Superior temporal gyrus (tissue), 1 donor: ENCODE data around the gene ALDH2.
"Not testable (repeated sequence)": the region's sequence is repeated elsewhere in the genome, so short reads cannot be mapped to it uniquely, and the experiment has no call there.

Experiments
- DNase-seq: peaks from one replicate; pipeline ENCODE4 v3.0.0-alpha.2; 2016; ENCODE audit errors: extremely low spot score

ALDH2 gene

DNA sequence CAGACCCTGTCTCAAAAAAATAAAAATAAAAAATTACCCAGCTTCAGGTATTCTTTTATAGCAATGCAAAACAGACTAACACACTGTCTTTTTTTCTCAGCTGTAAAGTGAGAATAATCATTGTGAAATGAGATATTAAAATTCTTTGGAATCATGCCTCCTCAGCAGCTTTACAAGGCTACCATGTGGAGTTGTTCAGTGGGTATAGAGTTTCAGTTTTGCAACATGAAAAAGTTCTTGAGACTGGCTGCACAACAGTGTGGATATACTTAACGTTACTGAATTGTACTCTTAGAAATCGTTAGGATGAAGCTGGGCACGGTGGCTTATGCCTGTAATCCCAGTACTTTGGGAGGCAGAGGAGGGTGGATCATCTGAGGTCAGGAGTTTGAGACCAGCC is 59.6 kb downstream of the ALDH2 start:
- no peak for DNase-seq

DNA sequence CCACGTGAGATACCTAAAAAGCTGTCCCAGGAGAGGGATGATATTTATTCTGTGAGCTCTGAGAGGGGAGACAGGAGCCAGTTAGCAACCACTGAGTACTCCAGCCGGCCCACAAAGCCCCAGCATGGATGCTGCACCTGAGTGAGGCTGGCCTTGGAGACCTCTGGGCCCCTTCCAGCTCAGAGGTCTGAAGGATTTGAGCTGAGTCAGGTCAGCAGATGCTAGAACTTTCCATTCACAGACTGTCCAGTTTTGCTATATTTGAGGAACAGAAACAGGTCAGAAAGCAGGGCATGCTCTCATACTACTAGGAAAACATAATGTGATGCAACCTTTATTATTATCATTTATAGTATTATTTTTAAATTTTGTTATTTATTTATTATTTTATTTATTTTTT is 60.3 kb downstream of the ALDH2 start:
- no peak for DNase-seq

DNA sequence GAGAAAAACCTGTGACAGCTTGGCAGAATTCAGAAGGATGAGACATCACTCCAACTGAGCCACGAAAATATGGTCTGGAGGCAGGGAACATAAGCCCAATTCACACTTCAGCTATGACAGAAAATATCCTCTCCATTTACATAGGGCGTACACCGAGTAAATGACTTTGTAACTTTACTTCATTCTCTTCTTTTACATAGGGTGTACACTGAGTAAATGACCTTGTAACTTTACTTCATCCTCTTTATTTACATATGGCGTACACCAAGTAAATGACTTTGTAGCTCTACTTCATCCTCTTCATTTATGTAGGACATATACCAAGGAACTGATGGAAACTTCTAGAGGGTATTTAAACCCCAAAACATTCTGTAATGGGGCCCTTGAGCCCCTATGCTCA is 61.2 kb downstream of the ALDH2 start:
- no peak for DNase-seq

DNA sequence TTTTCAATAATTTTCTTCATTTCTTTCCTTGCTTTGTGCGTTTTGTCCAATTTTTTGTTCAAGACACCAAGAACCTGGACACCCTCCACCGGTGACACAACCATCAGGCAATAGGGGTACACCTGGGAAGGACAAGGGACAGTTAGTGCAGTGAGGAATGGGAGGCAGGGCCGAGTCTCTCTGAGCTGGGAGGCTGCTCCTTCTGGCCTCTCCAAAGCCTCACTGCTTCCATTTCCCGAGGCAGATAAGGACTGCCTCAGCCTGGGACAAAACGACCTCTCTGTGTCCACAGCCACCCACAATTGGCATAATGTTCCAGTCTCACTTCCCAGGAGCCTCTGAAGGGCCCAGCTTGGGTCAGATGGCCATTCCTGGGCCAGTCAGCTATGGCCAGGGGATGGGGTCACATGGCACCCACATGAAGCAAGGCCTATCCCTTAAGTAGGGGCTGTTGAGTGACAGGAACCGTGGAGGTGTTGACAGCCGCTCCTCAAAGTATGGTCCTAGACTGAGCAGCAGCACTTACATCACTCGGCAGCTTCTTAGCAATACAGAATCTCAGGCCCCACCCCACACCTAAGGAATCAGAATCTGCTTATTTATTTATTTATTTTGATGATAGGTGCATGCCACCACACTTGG is 61.7 kb downstream of the ALDH2 start:
- DNase-seq: no peak

DNA sequence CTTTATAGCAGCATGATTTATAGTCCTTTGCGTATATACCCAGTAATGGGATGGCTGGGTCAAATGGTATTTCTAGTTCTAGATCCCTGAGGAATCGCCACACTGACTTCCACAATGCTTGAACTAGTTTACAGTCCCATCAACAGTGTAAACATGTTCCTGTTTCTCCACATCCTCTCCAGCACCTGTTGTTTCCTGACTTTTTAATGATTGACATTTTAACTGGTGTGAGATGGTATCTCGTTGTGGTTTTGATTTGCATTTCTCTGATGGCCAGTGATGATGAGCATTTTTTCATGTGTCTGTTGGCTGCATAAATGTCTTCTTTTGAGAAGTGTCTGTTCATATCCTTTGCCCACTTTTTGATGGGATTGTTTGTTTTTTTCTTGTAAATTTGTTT is 62.9 kb downstream of the ALDH2 start:
- DNase-seq: not testable (repeated sequence)

DNA sequence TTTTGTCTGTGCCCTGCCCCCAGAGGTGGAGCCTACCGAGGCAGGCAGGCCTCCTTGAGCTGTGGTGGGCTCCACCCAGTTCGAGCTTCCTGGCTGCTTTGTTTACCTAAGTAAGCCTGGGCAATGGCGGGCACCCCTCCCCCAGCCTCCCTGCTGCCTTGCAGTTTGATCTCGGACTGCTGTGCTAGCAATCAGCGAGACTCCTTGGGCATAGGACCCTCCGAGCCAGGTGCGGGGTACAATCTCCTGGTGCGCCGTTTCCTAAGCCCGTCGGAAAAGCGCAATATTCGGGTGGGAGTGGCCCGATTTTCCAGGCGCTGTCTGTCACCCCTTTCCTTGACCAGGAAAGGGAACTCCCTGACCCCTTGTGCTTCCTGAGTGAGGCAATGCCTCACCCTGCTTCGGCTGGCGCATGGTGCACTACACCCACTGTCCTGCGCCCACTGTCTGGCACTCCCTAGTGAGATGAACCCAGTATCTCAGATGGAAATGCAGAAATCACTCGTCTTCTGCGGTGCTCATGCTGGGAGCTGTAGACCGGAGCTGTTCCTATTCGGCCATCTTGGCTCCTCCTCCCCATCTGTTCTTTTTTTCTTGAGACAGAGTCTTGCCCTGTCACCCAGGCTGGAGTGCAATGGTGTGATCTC is 68.1 kb downstream of the ALDH2 start:
- not testable (repeated sequence) for DNase-seq

DNA sequence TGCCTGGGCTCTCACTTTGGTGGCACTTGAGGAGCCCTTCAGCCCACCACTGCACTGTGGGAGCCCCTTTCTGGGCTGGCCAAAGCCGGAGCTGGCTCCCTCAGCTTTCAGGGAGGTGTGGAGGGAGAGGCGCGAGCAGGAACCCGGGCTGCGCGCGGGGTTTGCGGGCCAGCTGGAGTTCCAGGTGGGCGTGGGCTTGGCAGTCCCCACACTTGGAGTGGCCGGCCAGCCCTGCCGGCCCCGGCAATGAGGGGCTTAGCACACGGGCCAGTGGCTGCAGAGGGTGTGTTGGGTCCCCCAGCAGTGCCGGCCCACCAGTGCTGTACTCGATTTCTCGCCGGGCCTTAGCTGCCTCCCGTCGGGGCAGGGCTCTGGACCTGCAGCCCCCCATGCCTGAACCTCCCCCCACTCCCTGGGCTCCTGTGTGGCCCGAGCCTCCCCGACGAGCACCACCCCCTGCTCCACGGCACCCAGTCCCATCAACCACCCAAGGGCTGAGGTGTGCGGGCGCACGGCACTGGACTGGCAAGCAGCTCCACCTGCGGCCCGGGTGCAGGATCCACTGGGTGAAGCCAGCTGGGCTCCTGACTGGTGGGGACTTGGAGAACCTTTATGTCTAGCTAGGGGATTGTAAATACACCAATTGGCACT is 68.9 kb downstream of the ALDH2 start:
- not testable (repeated sequence) for DNase-seq

DNA sequence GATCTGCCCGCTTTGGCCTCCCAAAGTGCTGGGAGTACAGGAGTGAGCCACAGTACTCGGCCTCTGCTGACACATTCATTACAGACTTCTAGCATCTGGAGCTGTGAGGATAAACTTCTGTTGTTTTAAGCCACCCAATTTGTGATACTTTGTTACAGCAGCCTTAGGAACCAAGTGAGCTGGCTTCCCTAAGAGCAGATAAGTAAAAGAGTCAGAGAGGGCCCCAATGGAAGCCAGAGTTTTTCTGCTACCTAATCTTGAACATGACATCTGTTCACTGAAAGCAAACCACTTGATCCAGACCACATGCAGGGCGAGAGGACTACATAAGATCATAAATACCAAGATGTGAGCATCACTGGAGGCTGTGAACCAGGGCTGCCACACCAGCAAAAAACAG is 71.6 kb downstream of the ALDH2 start:
- no peak for DNase-seq

DNA sequence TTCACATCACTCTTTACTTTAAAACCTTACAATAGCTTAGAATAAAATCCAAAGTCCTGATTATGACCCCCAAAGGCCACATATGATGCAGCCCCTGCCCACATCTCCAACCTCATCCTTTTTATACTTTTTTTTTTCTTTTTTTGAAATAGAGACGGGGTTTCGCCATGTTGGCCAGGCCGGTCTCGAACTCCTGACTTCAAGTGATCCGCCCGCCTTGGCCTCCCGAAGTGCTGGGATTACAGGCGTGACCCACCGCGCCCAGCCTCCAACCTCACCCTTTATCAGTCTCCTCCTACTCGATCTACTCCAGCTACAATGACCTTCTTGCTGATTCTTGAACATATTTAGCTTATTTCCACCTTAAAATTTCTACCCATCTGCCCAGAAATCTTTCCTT is 74.1 kb downstream of the ALDH2 start:
- DNase-seq: no peak

DNA sequence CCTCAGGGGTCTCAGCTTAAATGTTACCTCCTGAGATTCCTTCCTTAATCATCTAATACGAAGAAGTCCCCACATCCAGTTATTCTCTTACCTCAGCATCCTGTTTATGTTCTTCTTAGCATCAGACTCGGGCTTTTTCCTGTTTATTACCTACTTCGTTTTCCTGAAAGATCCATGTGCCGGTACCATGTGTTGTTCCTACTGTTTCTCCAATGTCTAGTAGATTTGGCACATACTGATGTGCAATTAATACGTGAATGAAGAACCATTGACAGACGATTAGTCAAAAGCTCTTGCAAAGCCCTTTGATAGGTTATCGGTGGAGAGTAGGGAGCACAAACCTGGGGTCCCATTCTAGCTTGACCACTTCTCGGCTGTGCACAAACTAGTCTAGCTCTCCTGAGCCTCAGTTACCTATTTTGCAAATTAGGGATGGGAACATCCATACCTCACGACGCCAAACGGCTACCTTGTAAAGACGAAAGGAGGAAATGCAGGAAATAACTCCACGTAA is 74.6 kb downstream of the ALDH2 start:
- peak; percentile 28 for DNase-seq

DNA sequence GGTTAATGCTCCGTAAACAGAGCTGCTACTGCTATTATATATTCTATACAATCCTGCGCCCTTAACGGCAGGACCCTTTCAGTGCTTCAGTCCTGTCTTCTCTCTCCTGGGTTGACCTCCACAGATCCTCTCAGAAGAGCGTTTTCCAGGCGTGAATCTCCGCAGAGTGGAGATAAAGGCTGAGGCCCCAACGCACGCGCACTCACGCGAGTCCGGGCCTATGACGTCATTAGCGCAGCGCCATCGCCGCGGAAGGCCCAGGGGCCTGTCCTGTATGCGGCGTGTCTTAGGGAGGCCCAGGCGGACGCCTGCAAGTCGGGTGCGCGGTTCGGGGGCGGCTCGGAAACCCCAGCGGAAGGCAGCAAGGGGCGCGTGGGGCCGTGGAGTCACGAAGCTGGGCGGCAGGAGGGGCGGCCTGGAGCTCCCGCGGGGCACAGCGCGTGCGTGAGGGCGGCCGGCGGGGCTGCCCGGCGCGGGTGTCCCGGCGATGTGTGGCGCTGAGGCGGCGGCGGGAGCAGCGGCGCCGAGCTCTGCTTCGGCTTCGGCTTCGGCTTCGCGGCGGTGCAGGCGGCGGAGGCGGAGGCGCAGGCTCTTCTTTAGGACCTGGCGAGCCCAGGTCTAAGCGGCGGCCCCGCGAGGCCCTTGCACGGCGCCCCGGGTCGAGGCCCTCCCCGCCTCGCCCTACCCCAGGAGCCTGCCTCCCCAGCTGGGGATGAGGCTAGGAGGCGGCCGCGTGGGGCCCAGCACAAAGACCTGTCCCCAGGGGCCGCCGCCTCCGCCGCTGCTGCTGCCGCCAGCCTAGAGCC is 75.2 kb downstream of the ALDH2 start, which contains the start of gene MAPKAPK5:
Gene MAPKAPK5, plus strand, starts transcription at position 479 of the 806 bp plus-strand sequence. CDS start 506 bp downstream, outside the sequence.
- DNase-seq: peak; percentile 95

DNA sequence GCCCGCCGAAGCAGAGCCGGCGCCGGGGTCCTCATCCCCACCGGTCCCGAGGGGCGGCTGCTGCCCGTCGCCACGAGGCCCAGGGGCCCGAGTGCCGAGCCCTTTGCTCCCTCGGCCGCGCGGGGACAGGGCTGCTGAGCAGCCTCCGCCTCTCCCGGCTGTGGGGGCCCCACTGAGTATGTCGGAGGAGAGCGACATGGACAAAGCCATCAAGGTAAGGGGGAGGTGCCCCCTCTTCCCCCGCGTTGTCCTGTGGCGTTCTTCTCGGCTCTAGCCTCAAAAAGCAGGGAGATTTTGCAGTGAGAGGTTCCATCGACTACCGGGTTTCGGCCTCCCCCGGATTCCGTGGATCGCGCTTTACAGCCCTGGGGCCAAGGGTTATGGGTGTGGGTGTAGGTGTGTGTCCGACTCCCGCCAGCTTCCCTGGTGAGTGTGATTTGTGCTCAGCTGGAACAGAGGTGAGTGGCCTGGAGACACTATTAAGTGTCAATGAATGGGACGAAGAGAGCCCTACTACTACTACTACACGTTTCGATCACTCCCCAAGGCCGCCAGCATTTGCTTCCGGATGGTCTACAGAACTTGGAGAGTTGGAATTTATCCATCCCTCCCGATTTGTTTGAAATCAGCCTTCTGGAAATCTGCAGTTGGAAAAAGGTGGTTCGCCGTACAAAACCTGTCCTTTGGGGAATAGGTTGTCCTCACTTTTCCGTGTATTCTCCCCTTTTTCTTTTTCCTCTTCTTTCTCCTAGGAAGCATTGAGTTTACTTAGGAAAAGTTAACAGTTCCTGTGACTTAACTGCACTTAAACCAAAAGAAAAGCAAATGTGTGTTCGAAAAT is 76.0 kb downstream of the ALDH2 start:
- DNase-seq: no peak

DNA sequence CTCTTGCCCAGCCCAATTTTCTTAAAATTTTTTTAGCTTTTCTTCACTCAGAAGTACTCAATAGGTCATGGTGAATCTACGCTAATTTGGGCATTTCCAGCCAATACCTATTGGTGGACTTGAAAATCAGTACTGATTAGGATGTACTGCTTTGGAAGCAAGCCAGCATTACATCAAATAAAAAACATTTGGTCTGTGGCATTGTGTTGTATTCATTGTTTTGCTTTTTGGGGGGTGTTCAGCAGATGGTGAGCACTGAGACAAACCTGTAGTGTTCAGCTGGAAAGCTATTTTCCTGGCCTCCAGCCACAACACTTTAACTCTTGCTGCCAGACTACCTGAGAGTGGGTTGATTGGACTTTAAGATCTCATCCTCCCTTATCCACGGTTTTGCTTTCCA is 79.3 kb downstream of the ALDH2 start:
- no peak for DNase-seq

DNA sequence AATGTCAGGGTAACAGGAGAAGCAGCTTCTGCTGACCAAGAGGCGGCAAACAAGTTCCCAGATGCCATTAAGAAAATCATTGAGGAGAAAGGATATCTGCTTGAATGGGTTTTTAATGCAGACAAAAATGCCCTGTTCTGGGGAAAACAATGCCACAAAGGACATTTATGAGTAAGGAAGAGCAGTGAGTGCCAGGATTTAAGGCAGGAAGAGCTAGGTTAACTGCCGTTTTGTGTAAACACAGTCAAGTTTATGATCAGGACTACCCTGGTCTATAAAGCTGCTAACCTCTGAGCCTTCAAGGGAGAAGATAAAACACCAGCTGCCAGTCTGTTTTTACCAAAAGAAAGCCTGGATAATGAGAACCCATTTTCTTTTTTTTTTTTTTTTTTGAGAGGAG is 83.8 kb downstream of the ALDH2 start:
- DNase-seq: no peak

DNA sequence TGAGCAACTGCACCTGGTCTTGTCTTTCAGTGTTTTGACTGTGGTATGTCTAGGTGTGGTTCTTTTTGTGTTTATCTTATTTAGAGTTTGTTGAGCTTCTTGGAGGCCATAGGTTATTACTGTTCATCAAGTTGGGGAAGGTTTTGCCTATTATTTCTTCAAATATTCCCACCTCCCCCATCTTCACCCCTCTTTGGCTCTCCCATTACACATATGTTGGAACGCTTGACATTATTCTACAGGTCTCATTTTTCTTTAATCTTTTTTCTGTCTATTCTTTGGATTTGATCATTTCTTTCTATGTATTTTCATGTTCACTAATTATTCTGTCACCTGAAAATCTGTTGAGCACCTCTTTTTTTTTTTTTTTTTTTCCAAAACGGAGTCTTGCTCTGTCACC is 91.5 kb downstream of the ALDH2 start:
- no peak for DNase-seq

DNA sequence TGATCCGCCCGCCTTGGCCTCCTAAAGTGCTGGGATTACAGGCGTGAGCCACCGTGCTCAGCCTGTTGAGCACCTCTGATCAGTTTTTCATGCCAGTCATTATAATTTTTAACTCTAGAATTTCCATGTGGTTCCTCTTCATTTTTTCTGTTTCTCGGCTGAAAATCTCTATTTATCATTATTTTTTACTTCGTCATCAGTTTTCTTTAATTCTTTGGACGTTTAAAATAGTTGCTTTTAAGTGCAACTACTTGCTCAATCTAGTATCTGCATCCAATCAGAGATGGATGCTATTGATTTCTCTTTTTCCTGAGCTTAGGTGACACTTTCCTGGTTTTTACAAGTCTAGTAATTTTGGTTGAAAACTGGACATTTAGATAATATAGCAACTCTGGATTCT is 92.0 kb downstream of the ALDH2 start:
- DNase-seq: no peak

DNA sequence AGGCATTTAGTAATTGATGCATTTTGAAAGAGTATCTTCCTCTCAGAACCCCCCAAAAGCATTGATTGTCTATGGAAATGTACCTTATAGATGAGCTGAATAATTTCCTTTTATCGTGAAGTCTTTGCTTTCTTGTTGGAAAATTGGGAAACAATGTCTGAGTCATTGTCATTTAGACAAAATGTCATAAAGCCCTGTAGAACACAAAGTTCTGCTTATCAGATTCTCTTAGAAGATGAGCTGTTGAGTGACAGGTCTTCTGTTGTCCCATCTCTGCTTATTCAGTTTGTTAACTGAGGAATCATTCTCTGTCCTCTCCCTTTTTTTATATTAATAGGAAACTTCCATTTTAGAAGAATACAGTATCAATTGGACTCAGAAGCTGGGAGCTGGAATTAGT is 98.2 kb downstream of the ALDH2 start:
- no peak for DNase-seq
